GM12873 (cell line): Measurements from ENCODE around the gene KCNA1.

ENCODE experiments used
- CTCF ChIP-seq: IDR thresholded peaks from 2 replicates; pipeline ENCODE4 v1.5.1; 2012; ENCODE audit warnings: low read depth, mild to moderate bottlenecking, moderate library complexity, low read length, control low read depth; ENCODE audit not compliant: insufficient read depth; ENCODE audit errors: missing control alignments

Gene KCNA1

GRCh38 chr12:4871514-4871913 is 38.2 kb upstream of the KCNA1 start:
- no peak for TF ChIP-seq CTCF

GRCh38 chr12:4873947-4874346 is 35.8 kb upstream of the KCNA1 start:
- no peak for TF ChIP-seq CTCF

GRCh38 chr12:4874671-4875070 is 35.0 kb upstream of the KCNA1 start:
- no peak for TF ChIP-seq CTCF

GRCh38 chr12:4881266-4882064 is 28.2 kb upstream of the KCNA1 start:
- no peak for TF ChIP-seq CTCF

- TF ChIP-seq CTCF = no peak
Observed at GRCh38 chr12:4891866-4892265, 17.8 kb upstream of the KCNA1 start.

- no peak for TF ChIP-seq CTCF
Observed at GRCh38 chr12:4892418-4892817, 17.3 kb upstream of the KCNA1 start.

- no peak for TF ChIP-seq CTCF
Observed at GRCh38 chr12:4894019-4894418, 15.7 kb upstream of the KCNA1 start.
